ENCODE data around the gene MAML3.

Gene MAML3

DNA sequence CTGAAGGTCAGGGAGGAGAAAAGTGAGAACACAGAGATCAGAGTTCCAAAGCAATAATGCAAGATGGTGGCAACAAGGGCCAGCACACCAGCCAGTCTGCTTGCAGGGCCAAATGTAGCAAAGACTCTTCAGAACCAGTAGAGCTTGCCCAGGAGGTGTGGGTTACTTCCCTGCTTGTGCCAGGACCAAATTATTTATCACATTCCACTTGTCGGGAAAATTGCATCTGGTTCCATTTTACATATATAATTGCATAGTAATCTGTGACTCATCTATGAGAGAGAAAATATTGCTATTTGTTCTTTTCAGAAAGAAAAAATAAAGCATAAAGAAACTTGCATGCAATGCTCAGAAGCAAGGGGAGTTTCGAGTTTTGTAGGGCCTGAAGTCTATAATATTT is 41.4 kb downstream of the MAML3 start:
- TF ChIP-seq YY1 (IDR thresholded peaks at IDR 0.05; ENCODE audit: low read depth) (no peak), NFIC (IDR thresholded peaks at IDR 0.05) (no peak), EGR1 (IDR thresholded peaks at IDR 0.05) (no peak), TAF1 (IDR thresholded peaks at IDR 0.05; ENCODE audit: low read depth) (no peak)

- no peak for TF ChIP-seq NFIC (IDR thresholded peaks at IDR 0.05)
- no peak for TF ChIP-seq RAD21 (IDR thresholded peaks at IDR 0.05; ENCODE audit: low read depth)
- TF ChIP-seq USF1 (IDR thresholded peaks at IDR 0.05), result no peak
Measured at GRCh38 chr4:140111256-140111655, 42.7 kb downstream of the MAML3 start.

DNA sequence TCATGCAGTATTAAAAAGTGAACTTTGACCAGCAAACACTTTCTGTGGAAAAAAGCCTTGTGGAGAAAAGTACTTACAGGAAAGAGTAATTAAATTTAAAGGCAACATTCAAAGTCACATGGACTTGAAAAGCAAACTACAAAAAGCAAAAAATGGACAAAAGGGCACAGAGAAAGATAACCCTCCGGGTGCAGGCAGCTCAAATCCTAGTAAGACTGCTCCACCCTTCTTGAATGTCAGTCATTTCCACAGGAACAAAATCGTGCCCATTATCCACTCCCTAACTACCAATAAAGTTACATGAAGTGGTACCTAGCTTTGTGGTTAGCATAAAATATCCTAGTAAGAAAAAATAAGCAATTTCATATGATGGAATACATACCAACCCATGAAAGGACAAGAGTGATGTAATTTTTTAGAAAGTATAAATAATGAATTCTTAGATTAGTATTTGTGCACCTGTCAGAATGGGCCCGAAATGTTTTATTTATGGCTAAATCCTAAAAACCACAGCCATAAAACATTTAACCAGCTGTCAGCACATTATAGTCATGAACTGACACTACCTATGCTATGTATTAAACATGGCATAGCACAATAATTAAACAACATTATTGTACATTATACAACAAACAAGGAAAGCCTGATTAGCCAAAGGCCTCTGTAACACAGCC is 43.3 kb downstream of the MAML3 start:
- TF ChIP-seq EP300 (IDR thresholded peaks at IDR 0.05; ENCODE audit: borderline replicate concordance) (no peak), TCF12 (IDR thresholded peaks at IDR 0.05; ENCODE audit: low read depth) (no peak), USF1 (IDR thresholded peaks at IDR 0.05) (no peak), EGR1 (IDR thresholded peaks at IDR 0.05) (no peak), NFIC (IDR thresholded peaks at IDR 0.05) (no peak), TAF1 (IDR thresholded peaks at IDR 0.05; ENCODE audit: low read depth) (no peak), MAX (IDR thresholded peaks at IDR 0.05) (no peak), YY1 (IDR thresholded peaks at IDR 0.05; ENCODE audit: low read depth) (no peak), CEBPB (IDR thresholded peaks at IDR 0.05) (no peak), CREB1 (IDR thresholded peaks at IDR 0.05; ENCODE audit: low read depth) (no peak)

GRCh38 chr4:140109737-140110136 is 44.2 kb downstream of the MAML3 start:
- no peak for TF ChIP-seq FOXM1 (IDR thresholded peaks at IDR 0.05; ENCODE audit: borderline replicate concordance, low read depth)
- TF ChIP-seq TAF1 (IDR thresholded peaks at IDR 0.05; ENCODE audit: low read depth), result no peak
- TF ChIP-seq CREB1 (IDR thresholded peaks at IDR 0.05; ENCODE audit: low read depth), result no peak
- no peak for TF ChIP-seq YY1 (IDR thresholded peaks at IDR 0.05; ENCODE audit: low read depth)
- TF ChIP-seq TCF12 (IDR thresholded peaks at IDR 0.05; ENCODE audit: low read depth), result no peak
- no peak for TF ChIP-seq MAX (IDR thresholded peaks at IDR 0.05)
- TF ChIP-seq ZBTB7A (IDR thresholded peaks at IDR 0.05; ENCODE audit: low read depth), result no peak
- no peak for TF ChIP-seq TEAD4 (IDR thresholded peaks at IDR 0.05)
- TF ChIP-seq, protein P1, sequence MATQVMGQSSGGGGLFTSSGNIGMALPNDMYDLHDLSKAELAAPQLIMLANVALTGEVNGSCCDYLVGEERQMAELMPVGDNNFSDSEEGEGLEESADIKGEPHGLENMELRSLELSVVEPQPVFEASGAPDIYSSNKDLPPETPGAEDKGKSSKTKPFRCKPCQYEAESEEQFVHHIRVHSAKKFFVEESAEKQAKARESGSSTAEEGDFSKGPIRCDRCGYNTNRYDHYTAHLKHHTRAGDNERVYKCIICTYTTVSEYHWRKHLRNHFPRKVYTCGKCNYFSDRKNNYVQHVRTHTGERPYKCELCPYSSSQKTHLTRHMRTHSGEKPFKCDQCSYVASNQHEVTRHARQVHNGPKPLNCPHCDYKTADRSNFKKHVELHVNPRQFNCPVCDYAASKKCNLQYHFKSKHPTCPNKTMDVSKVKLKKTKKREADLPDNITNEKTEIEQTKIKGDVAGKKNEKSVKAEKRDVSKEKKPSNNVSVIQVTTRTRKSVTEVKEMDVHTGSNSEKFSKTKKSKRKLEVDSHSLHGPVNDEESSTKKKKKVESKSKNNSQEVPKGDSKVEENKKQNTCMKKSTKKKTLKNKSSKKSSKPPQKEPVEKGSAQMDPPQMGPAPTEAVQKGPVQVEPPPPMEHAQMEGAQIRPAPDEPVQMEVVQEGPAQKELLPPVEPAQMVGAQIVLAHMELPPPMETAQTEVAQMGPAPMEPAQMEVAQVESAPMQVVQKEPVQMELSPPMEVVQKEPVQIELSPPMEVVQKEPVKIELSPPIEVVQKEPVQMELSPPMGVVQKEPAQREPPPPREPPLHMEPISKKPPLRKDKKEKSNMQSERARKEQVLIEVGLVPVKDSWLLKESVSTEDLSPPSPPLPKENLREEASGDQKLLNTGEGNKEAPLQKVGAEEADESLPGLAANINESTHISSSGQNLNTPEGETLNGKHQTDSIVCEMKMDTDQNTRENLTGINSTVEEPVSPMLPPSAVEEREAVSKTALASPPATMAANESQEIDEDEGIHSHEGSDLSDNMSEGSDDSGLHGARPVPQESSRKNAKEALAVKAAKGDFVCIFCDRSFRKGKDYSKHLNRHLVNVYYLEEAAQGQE (IDR thresholded peaks at IDR 0.05; ENCODE audit: low read depth), result no peak
- TF ChIP-seq CEBPB (IDR thresholded peaks at IDR 0.05), result no peak
- TF ChIP-seq NFIC (IDR thresholded peaks at IDR 0.05), result no peak
- no peak for TF ChIP-seq EGR1 (IDR thresholded peaks at IDR 0.05)
- no peak for TF ChIP-seq USF1 (IDR thresholded peaks at IDR 0.05)
- TF ChIP-seq EP300 (IDR thresholded peaks at IDR 0.05; ENCODE audit: borderline replicate concordance), result no peak
- TF ChIP-seq RAD21 (IDR thresholded peaks at IDR 0.05; ENCODE audit: low read depth), result no peak

DNA sequence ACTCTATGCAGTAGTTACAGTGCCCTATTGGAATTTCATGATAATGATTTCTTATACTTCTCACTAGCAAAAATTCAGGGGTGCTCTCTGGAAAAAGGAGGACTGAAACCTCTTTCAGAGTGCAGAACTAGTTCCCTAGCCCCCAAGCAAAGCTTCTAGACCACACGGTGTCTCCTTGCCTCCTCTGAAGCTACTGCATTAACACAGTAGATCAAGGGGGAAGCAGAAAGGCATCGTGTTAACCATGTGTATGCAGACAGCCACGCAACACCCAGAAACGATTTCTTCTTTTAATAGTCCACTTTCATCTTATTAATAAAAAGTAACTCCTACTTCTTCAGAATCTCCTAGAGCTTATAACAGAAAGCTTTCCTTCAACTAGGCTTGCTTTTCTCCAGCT is 44.7 kb downstream of the MAML3 start:
- TF ChIP-seq CREB1 (IDR thresholded peaks at IDR 0.05; ENCODE audit: low read depth), result no peak
- no peak for TF ChIP-seq ZBTB7A (IDR thresholded peaks at IDR 0.05; ENCODE audit: low read depth)
- no peak for TF ChIP-seq TAF1 (IDR thresholded peaks at IDR 0.05; ENCODE audit: low read depth)
- TF ChIP-seq, protein P1 (IDR thresholded peaks at IDR 0.05; ENCODE audit: low read depth), result no peak
- no peak for TF ChIP-seq RAD21 (IDR thresholded peaks at IDR 0.05; ENCODE audit: low read depth)
- TF ChIP-seq CEBPB (IDR thresholded peaks at IDR 0.05), result no peak
- no peak for TF ChIP-seq TEAD4 (IDR thresholded peaks at IDR 0.05)
- no peak for TF ChIP-seq EGR1 (IDR thresholded peaks at IDR 0.05)
- TF ChIP-seq EP300 (IDR thresholded peaks at IDR 0.05; ENCODE audit: borderline replicate concordance), result no peak
- no peak for TF ChIP-seq FOXM1 (IDR thresholded peaks at IDR 0.05; ENCODE audit: borderline replicate concordance, low read depth)
- no peak for TF ChIP-seq NFIC (IDR thresholded peaks at IDR 0.05)
- TF ChIP-seq YY1 (IDR thresholded peaks at IDR 0.05; ENCODE audit: low read depth), result no peak
- no peak for TF ChIP-seq TCF12 (IDR thresholded peaks at IDR 0.05; ENCODE audit: low read depth)
- TF ChIP-seq MAX (IDR thresholded peaks at IDR 0.05), result no peak
- no peak for TF ChIP-seq USF1 (IDR thresholded peaks at IDR 0.05)

All from Ishikawa (cell line).